GM12892 (cell line): ENCODE measurements around the gene AGA.

Experiments used
- POLR2A ChIP-seq: IDR thresholded peaks from 2 replicates; pipeline ENCODE4 v1.6.1; 2011; ENCODE audit warnings: low read depth, low read length, control low read depth
- POLR2AphosphoS5 ChIP-seq: IDR thresholded peaks from 2 replicates; pipeline ENCODE4 v1.6.1; 2011; ENCODE audit warnings: low read depth, low read length, control low read depth
- TAF1 ChIP-seq: IDR thresholded peaks from 2 replicates; pipeline ENCODE4 v1.6.1; 2011; ENCODE audit warnings: low read depth, mild to moderate bottlenecking, control low read depth, low read length, borderline replicate concordance

DNA sequence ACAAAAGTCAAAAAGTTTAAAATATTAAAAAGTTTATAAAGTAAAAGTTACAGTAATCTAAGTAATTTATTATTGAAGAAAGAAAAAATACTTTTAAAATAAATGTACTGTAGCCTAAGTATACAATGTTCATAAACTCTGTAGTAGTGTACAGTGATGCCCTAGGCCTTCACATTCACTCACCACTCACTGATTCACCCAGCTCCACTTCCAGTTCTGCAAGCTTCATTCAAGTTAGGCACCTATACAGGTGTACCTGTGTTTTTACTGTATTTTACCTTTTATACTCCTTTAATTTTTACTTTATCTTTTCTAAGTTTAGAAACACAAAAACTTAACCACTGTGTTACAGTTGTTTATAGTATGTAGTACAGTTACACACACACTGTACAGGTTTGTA is 40.1 kb upstream of the AGA start:
- TF ChIP-seq POLR2A: no peak
- TF ChIP-seq TAF1: no peak
- TF ChIP-seq POLR2AphosphoS5: no peak
